Activated T-helper 9 cell treated with anti-CD3 and anti-CD28 coated beads, Interleukin-2, amount 50 U/mL, for 16 hours (primary cell): ENCODE results near the gene CCN6.

ENCODE experiments used
- DNase-seq: peaks from one replicate; pipeline ENCODE4 v3.0.0-alpha.2; 2020; ENCODE audit warnings: low read depth

CCN6 gene

GRCh38 chr6:112117554-112117953 lies 63.6 kb downstream of the CCN6 start:
- no peak for DNase-seq

GRCh38 chr6:112118034-112118433 lies 64.1 kb downstream of the CCN6 start:
- DNase-seq = no peak
